SH-SY5Y (cell line): ENCODE data around the gene CCDC183.

Source experiments
- GATA2 ChIP-seq: IDR thresholded peaks from 2 replicates; pipeline ENCODE4 v1.6.1; 2011; ENCODE audit warnings: mild to moderate bottlenecking, low read depth, low read length
- GATA3 ChIP-seq: IDR thresholded peaks from 2 replicates; pipeline ENCODE4 v1.6.1; 2011; ENCODE audit warnings: low read depth, mild to moderate bottlenecking, low read length, moderate library complexity

Gene CCDC183

DNA sequence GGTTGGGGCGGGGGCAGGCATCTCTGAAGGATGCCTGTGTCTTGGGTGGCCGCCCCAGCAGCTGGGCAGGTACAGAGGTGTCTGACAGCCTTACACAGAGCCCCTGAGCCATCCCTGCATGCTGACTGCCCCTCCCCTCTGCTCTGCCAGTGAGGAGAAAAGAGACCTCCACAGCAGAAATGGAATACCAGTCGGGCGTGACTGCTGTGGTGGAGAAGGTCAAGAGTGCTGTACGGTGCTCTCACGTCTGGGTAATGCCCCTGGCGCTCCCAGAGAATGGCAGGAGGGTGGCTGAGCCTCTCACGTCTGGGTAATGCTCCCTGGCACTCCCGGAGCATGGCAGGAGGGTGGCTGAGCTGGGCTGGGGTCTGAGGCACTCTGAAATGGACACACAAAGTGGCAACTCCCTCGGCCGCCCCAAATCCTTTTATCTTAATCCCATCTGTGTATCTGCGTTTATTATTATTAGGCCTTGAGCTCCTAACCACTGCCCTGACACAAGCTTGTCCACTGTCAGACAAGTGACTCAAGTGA lies 9.1 kb downstream of the CCDC183 start:
- no peak for TF ChIP-seq GATA3

DNA sequence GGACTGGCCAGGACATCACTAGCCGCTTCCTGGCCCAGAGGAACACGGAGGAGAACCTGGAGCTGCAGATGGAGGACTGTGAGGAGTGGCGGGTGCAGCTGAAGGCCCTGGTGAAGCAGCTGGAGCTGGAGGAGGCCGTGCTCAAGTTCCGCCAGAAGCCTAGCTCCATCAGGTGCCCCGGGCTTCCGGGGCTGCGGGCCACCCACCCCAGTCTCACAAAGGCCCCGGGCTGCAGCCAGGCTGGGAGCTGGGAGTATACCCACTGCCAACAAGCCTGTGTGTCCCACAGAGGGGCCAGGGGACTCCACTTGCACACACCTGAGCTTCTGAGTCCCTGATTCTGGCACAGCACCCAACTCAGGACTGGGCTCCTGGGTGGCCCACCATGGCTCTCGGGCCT lies 9.9 kb downstream of the CCDC183 start:
- TF ChIP-seq GATA3 (no peak), GATA2 (no peak)

DNA sequence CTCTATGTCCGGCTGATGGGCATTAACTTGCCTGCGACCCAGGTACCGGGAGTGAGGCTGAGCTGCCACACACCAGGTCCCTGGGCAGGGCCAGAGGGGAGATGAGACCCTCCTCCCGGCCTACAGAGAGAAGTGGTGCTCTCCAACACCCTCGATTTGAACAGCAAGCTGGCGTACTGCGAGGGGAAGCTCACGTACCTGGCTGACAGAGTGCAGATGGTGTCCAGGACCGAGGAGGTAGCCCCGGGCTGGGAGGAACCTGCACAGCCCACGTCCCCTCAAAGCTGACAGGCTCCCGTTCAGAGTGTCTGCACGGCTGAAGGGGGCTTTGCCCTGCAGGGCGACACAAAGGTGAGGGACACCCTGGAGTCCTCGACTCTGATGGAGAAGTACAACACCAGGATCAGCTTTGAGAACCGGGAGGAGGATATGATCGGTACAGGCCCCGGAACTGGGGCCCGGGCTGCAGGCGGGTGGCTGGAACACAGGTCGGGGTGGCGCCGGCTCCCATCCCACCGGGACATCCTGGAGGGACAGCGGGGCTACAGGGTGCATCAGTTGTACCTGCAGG lies 10.6 kb downstream of the CCDC183 start:
- TF ChIP-seq GATA3: no peak
- TF ChIP-seq GATA2: no peak

DNA sequence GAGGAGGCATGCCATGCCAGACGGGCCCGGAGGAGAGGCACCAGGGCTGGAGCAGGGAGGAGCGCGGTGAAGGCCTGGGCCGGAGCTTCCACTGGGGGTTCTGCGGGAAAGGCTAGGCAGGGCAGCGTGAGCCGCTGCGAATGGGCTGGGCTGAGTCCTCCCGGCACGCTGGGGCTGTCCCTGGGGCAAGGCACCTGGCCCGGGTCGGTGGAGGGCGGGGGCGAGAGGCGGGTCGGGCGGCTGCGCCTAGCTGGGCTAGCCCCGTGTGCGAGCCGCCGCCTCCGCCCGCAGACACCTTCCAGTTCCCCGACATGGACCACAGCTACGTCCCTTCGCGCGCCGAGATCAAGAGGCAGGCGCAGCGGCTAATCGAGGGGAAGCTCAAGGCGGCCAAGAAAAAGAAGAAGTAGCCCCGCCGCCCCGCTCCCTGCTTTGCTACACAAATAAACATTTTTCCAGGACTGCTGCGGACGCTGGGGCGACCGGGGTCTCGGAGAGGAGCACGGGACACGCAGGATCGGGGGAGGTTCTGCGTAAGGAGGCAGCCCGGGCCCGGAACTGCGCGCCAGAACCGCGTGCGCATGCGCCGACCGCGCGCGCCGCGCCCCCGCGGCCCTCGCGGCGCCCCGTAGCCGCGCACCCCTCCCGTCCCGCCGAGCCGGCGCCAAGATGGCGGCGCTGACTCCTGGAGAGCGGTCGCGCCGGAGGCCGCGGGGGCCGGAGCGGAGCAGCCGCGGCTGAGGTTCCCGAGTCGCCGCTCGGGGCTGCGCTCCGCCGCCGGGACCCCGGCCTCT lies 11.3 kb downstream of the CCDC183 start, which contains the start of gene RABL6:
Gene RABL6, plus strand, starts transcription at position 668 of the 794 bp plus-strand sequence. CDS start 249 bp downstream, outside the sequence.
- no peak for TF ChIP-seq GATA2

DNA sequence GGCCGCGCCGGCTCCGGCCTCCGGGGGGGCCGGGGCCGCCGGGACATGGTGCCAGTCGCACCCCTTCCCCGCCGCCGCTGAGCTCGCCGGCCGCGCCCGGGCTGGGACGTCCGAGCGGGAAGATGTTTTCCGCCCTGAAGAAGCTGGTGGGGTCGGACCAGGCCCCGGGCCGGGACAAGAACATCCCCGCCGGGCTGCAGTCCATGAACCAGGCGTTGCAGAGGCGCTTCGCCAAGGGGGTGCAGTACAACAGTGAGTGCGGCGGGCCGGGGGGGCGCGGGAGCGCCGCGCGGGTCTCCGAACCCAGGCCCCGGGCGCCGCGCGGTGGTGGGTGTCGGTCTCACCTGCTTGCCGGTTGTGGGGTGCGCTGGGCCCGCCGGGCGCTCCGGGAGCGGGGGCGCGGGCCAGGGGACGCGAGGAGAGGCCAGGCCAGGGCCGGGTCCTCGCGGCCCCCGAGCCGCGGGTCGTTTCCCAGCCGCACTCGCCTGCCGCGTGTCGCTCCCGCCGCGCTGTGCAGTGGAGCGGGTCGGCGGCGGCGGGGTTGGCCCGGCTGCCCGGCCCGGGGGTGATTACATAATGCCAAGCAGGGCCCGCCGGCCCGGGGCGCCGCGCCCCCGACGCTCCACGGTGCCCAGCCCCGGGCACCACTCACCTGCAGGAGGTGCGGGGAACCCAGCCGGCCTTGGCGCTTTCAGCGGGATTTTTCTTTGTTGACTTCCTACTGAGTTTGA lies 12.1 kb downstream of the CCDC183 start:
- TF ChIP-seq GATA3 (no peak), GATA2 (no peak)

DNA sequence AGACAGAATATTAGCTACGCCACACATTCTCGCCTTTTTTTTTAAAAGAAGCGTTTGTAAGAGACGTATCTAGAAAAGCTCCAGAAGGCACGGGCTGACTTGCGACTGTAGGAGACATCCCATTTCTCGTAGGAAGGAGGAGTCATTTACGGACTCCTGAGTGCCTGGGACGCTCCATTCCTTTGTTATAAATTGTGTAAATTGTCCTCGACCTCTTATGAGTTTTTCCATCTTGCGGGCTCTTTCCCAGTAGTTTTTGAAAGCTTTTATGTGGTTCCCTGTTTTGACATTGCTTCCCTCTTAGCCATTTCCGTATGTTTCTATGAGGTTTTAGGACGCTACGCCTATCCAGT lies 12.6 kb downstream of the CCDC183 start:
- TF ChIP-seq GATA2 (no peak), GATA3 (no peak)

DNA sequence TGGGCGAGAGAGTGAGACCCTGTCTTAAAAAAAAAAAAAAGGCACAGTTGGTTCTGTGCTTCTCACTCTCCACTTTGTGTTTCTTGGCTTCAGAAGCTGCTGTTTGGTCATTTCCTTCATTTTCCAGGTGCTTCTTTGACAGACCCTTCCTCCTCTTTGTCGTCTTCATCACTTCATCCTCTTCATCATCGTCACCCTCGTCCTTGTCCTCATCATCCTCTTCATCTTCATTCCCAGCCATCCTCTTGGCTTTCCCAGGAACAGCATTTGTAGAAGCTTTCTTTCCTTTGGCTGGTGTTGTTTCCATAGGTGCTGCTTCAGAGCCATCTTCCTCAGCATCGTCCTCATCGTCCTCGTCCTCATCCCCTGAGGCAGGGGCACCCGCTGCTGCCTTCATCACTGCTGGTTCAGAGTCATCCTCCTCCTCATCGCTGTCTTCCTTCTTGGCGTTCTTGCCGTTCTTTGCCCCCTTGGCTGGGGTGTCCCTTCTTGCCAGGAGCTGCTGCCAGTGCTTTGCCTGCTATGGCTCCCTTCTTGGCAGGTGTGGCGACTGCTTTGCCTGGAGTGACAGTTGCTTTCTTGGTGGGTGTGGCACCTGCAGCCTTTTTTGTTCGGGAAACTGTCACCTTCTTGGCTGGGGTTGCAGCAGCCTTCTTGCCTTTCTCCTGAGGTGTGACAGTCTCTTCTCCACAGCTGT lies 18.7 kb downstream of the CCDC183 start:
- no peak for TF ChIP-seq GATA2
- no peak for TF ChIP-seq GATA3

DNA sequence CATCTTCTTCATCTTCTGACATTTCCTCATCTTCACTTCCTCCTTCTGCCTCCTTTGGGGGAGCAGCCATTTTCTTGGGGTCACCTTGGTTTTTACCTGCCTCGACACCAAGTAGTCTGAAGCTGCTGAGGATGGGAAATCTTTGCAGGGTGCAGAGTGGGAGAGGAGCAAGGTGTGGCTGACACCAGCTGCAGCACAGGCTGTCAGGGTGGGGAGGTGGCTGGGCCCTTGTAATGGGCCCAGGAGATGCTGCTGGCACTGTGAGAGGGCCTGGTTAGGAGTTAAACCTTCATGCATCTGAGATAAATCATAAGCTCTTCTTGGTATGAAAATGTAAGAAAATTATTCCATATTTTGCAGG lies 19.3 kb downstream of the CCDC183 start:
- TF ChIP-seq GATA2: no peak
- TF ChIP-seq GATA3: no peak

DNA sequence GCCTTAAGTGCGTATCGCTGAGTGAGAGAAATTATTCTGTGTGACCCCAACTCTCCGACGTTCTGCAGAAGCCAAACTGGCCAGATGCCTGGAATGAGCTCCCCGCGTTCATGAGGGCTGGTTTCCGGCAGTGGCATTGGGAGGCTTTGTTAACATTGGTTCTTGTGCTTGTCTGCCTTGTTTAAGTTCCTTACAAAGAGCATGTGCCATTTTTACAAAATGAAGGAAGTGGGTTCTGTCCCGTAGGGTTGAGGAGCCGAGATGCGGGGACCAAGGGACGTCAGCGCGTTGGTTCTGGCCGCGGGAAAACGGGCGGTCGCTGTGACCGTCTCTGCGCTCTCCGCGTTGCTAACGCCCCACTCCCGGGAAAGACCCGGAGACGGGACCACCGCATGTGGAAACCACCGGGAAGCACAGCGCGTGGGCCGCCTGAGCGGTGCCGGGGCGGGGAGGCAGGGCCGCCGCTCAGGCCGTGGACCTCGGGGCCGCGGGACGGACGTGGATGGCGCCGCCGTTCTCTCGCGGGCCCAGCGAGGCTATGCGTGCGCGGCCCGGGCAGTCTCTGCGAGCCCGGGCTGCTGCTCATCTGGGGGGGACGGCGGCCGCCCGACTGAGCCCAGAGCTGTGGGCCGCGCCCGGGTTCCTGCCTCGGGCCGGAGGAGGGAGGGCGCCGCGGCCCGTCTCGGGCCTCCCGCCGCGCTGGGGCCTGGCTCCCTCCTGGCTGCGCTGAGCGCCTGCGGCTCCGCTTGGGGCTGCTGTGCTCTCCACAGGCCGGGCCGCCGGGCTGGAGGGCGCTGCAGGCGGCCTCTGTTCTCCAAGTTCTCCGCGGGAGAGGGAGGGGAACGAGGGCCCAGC lies 25.1 kb downstream of the CCDC183 start:
- TF ChIP-seq GATA2 (no peak), GATA3 (no peak)

DNA sequence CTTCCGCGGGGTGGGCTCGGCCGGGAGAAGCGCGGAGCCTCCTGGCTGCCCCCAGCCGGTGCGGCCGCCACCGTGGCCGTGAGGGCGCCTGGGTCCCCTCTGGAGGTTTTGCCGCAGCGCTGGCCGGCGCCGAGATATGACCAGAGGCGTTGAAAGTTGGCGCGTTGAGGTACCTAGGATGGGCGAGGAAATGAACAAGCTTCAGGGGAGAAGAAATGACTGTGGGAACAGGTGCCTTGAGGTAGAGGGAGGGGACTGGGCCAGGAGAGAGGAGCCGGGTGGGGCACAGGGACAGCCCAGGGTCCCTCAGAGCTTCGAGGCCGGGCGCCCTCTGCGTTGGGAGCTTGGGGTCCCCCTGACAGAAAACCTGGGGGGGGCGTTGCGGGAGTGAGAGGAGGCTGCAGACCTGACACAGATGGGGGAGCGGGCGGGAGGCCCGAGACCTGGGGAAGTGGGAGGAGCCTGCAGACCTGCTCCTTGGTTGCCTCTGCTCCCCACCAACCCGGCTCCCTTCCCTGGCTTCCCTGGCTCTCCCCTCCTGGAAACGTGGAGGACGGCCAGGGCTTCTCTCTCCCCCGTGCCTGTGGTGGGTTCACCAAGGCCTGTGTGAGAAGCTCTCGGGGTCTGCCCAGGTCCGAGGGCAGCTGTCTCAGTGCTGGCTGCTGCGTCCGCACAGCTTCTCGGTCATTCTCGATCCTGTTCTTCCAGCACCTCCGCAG lies 25.8 kb downstream of the CCDC183 start:
- TF ChIP-seq GATA2 (no peak), GATA3 (no peak)

DNA sequence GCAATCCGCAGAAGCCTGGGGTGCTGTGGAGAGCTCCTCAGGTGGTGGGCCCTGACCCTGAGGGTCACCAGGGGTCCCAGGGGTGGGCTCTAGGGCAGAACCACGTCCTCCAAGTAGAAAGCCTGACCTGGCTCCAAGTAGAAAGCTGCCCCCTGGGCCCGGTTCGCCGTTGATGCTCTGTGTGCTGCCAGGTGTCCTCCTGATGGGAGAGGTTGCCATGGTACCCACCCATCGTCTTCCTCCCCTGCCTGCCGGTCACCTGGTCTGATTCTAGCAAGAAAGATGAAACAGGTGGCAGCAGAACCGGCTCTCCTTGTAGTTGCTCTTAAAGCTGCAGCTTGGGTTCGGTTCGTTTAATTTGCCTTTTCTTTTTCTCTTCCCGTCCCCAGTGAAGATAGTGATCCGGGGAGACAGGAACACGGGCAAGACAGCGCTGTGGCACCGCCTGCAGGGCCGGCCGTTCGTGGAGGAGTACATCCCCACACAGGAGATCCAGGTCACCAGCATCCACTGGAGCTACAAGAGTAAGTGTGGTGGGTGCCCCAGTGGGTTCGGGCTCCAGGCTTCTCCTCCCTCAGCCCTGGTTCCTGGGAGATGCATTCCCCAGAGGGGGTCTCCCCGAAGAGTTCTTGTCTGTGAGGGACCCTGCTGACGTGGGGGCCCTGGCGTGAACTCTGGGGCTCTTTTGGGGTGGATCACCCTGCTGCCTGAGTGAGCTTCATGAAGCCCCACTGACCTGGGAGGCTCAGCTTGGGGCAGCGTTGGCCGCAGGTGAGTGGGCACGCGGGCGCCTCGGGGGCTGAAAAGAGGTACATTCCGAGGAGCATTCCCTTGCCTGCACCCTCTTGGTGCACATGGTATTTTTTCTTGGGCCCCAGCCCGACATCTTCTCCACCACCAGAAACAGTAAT lies 27.3 kb downstream of the CCDC183 start:
- TF ChIP-seq GATA2 (no peak), GATA3 (no peak)
